AG10803 (cell line): ENCODE results near the gene SETD1A.

Experiments used
- DNase-seq: peaks from one replicate; pipeline ENCODE4 v3.0.0; 2010; ENCODE audit warnings: low read depth
- H3K4me3 ChIP-seq: 2 replicates; pipeline ENCODE4 v1.5.1; 2011; ENCODE audit warnings: mild to moderate bottlenecking, low read length, control low read depth
- TF ChIP-seq, protein P1 (sequence below): conservative IDR thresholded peaks from 2 replicates; pipeline ENCODE4 v1.5.1; 2011; ENCODE audit warnings: mild to moderate bottlenecking, low read length, control low read depth, inconsistent platforms

SETD1A gene

DNA sequence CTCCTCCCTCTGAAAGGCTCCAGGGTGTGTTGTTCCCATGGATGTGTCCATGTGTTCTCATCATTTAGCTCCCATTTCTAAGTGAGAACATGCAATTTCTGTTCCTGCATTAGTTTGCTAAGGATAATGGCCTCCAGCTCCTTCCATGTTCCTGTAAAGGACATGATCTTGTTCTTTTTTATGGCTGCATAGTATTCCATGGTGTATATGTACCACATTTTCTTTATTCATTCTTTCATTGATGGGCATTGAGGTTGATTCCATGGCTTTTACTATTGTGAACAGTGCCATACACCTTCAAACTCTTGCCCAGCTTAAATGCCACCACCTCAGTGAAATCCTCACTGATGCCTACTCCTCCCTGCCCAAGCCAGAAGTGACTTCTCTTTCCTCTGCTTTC lies 13.2 kb upstream of the SETD1A start:
- TF ChIP-seq, protein P1, sequence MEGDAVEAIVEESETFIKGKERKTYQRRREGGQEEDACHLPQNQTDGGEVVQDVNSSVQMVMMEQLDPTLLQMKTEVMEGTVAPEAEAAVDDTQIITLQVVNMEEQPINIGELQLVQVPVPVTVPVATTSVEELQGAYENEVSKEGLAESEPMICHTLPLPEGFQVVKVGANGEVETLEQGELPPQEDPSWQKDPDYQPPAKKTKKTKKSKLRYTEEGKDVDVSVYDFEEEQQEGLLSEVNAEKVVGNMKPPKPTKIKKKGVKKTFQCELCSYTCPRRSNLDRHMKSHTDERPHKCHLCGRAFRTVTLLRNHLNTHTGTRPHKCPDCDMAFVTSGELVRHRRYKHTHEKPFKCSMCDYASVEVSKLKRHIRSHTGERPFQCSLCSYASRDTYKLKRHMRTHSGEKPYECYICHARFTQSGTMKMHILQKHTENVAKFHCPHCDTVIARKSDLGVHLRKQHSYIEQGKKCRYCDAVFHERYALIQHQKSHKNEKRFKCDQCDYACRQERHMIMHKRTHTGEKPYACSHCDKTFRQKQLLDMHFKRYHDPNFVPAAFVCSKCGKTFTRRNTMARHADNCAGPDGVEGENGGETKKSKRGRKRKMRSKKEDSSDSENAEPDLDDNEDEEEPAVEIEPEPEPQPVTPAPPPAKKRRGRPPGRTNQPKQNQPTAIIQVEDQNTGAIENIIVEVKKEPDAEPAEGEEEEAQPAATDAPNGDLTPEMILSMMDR, result no peak
- no peak for DNase-seq
- no peak overlapping the region for H3K4me3 ChIP-seq

DNA sequence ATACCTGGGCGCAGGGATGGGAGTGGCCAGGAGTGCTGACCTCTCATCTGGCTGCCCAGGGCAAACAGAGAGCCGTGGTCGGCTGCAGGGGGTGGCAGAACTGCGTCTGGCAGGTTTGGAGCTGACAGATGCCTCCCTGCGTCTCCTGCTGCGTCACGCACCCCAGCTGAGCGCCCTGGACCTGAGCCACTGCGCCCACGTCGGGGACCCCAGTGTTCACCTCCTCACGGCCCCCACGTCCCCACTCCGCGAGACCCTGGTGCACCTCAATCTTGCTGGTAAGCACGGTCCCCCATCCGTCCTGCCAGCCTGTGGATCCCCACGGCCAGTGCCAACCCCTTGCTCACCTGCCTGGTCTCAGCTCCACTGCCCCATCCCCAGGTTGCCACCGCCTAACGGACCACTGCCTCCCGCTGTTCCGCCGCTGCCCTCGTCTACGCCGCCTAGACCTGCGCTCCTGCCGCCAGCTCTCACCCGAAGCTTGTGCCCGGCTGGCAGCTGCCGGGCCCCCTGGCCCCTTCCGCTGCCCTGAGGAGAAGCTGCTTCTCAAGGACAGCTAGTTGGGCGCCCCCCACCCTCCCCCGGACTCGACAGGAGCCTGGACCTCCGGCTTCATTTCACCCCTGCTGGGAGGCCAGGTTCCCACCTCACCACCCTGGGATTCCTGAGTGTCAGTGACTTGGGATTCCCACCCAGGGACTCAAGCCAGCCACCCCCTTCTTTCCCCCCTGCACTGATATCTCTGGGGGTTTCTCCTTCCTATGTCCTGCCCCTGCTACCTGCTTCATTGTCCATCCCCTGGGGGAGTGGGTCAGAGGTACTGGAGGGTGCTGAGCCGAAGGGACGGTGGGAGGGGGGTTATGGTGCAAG lies 10.6 kb upstream of the SETD1A start:
- H3K4me3 ChIP-seq, result no peak overlapping the region
- no peak for DNase-seq
- TF ChIP-seq, protein P1, result no peak

DNA sequence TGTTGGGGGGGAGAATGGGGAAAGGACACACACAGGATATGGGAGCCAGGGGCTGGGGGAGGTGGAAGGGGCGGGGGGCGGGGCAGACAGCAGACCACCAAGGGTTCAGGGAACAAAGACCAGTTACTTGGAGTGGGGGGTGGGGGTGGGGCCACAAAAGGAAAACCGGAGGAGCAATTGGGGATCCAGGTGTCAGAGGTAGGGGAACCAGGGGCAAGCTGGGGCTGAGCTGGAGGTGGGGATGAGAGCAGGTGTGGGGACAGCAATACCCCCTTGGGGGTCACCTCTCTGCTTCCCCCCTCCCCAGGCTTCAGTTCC lies 10.1 kb upstream of the SETD1A start:
- TF ChIP-seq, protein P1, result no peak
- no peak overlapping the region for H3K4me3 ChIP-seq

DNA sequence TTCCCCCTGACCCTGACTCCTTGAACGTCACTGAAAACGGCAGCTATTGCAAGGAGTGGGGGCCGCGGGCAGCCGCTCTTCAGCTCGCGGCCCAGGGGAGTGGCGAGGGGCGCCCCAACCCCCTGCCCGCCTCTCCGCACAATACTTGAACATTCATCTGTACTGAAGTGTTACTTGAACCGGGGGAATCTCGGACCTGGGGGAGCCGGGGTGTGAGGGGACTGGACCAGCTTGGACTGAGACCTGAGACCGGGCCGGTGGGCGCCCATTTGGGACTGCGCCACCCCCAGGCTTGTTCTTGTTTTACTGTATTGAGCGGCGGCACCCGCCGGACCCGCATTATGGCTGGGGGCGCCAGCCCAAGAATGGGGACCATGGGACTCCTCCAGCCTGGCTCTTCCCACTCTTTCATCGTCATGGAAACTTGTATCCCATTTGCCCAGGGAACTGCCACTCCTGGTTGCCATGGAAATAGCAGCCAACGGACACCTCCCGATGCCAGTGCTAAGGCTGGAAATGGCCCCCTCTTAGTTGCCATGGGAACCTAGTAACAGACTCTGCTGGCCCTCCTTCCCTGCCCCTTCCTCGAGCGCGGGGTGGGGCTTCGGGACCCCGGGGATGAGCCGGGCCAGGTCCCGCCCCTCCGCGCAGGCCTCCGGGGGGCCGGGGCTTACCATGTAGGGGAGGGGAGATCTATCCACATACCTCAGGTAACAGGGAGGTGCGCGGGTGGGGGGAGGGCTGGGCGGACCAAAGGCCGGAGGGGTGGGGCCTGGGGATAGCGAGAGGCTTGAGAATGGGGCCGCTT lies 9.5 kb upstream of the SETD1A start:
- peak; percentile 96 for DNase-seq
- H3K4me3 ChIP-seq, result peak overlapping the region; percentile 70
- TF ChIP-seq, protein P1, result no peak

More for the DNA sequence above, 10.1 kb upstream of the SETD1A start:
- DNase-seq, result no peak

DNA sequence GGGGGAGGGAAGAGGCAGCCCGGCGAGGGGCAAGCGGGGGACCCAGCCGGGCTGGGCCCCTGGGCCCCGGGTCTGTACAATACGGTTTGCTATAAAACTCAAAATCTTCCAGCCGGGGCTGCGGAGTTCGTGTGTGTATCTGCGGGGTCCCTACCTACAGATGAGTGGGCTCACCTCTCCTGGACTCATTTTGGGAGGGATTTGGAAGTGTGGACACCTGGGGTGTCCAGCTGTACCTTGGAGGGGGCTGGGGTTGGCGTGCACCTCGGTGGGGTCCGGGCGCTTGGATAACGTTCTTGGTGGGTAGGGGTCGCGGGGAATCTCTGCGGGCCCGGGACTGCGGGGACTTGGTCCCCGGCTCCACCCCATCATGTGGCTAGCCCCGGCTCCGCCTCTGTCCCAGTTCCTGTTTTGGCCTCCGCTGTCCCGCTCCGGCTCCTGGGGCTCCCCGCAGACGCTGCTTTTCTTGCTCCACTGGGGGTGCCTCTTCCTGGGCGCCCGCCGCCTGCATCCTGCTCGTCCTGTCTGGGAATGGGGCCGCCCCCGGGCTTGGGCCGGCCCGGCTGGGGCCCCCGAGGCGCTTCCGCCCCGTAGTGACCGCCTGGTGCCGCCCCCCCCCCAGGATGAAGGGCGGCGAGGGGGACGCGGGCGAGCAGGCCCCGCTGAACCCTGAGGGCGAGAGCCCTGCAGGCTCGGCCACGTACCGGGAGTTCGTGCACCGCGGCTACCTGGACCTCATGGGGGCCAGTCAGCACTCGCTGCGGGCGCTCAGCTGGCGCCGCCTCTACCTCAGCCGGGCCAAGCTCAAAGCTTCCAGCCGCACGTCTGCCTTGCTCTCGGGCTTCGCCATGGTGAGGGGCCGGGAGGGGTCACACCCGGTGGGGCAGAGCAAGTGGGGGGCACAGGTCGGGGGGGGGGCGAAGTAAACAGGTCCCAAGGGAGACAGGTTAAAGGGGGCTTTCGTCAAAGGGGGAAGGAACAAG lies 8.6 kb upstream of the SETD1A start, which contains the start of gene ORAI3:
Gene ORAI3, plus strand, starts transcription at position 402 of the 983 bp plus-strand sequence. Its CDS starts 222 bp downstream, at position 624.
- TF ChIP-seq, protein P1, result no peak
- peak; percentile 51 for DNase-seq
- peak within 1 kb of the TSS; percentile 70 for H3K4me3 ChIP-seq

DNA sequence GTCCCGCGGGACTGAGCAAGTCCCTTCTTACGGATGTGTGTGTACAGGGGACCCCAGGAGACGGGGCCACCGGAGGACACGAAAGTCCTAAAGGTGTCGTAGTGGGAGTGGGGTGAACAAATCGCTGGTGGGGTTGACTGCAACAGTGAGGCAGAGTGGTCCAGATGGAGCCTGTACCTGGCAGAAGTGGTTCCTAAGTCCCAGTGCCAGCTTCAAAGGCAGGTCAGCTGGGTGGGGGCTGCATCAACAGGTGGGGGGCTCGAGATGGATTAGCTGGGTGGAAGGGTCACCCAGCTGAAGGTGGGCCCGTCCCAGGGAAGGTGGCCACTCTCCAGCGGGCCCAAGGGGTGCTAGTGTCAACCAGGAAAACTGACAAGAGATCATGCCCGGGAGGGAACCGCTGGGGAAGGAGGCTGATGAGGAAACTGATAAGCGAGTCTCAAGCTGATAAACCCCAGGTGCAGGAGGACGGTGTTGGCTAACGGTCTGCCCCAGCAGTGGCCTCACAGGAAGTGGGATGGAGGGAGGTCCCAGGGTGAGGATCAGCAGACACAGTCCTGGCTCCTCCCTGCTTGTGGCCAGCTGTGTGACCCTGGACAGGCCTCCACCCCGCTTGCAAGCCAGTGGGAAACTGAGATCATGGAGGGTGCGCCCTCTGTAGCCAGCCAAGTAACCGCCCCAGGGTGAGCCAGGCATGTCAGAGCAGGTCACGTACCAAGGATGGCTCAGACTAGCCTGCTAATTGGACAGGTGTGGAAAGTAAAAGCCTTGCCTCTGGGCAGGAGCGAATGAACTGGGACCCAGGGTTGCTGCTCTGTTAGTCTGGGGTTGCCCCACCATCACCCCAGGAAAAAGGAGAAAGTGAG lies 7.7 kb upstream of the SETD1A start:
- DNase-seq, result peak; percentile 88
- TF ChIP-seq, protein P1, result peak; percentile 26
- H3K4me3 ChIP-seq, result peak overlapping the region; percentile 70
